ENCODE measurements around the gene ABHD14A. TPM values are rescaled to one million over a fixed set of nuclear protein-coding genes. Genes with fewer than 3 reads are reported as not detected.

Gene ABHD14A
- total and polyA plus RNA-seq, 3 donors from 2014 or later: 27.7 to 51.6 (median 38.9) TPM

GRCh38 chr3:52023860-52024764 lies 49.2 kb downstream of the ABHD14A start:
- Histone ChIP-seq H3K9me3 (no peaks in the 10 kb centered on the region), H3K27me3 (no peaks in the 10 kb centered on the region), H3K36me3 (ENCODE audit: low read depth, missing control alignments) (no peaks in the 10 kb centered on the region), H3K27ac (no peak overlapping the region), H3K4me1 (peaks cover 57% of the 10 kb centered on the region), H3K4me3 (no peak overlapping the region)
- WGBS, 2 donors: 75 to 86% methylated on average over 5 to 8 of the region's 8 CpGs
- DNase-seq: no peak
- intact Hi-C loops (cut with DNase I; ENCODE audit: low total_unique reads): no loop called here
- no peak for TF ChIP-seq POLR2A (IDR thresholded peaks at IDR 0.05)
- no peak for TF ChIP-seq CTCF (IDR thresholded peaks at IDR 0.05)

GRCh38 chr3:52024765-52025452 lies 50.0 kb downstream of the ABHD14A start:
- Histone ChIP-seq H3K4me1 (peaks cover 49% of the 10 kb centered on the region), H3K27ac (no peak overlapping the region)
- 83 to 85% methylated on average over 6 of the region's 6 CpGs for WGBS, 2 donors

GRCh38 chr3:52025453-52025852 lies 50.6 kb downstream of the ABHD14A start:
- DNase-seq: no peak
- no peak overlapping the region for H3K4me3 ChIP-seq
- H3K4me1 ChIP-seq: peaks cover 44% of the 10 kb centered on the region
- 81 to 86% methylated on average over 5 to 7 of the region's 7 CpGs for WGBS, 2 donors
- H3K27me3 ChIP-seq: no peaks in the 10 kb centered on the region
- TF ChIP-seq CTCF (IDR thresholded peaks at IDR 0.05) (no peak), POLR2A (IDR thresholded peaks at IDR 0.05) (no peak)
- intact Hi-C loops (cut with DNase I; ENCODE audit: low total_unique reads): no loop called here
- no peaks in the 10 kb centered on the region for H3K9me3 ChIP-seq
- H3K27ac ChIP-seq: no peak overlapping the region
- H3K36me3 ChIP-seq (ENCODE audit: low read depth, missing control alignments): no peaks in the 10 kb centered on the region

More at GRCh38 chr3:52024765-52025452, 50.0 kb downstream of the ABHD14A start:
- no peak for DNase-seq
- TF ChIP-seq CTCF (IDR thresholded peaks at IDR 0.05) (no peak), POLR2A (IDR thresholded peaks at IDR 0.05) (no peak)
- Histone ChIP-seq H3K9me3 (no peaks in the 10 kb centered on the region), H3K27me3 (no peaks in the 10 kb centered on the region), H3K4me3 (no peak overlapping the region), H3K36me3 (ENCODE audit: low read depth, missing control alignments) (no peaks in the 10 kb centered on the region)
- intact Hi-C loops (cut with DNase I; ENCODE audit: low total_unique reads): no loop called here

- intact Hi-C loops (cut with DNase I; ENCODE audit: low total_unique reads): no loop called here
- no peak for TF ChIP-seq POLR2A (IDR thresholded peaks at IDR 0.05)
- TF ChIP-seq CTCF (IDR thresholded peaks at IDR 0.05): no peak
- Histone ChIP-seq H3K36me3 (ENCODE audit: low read depth, missing control alignments) (no peaks in the 10 kb centered on the region), H3K4me1 (peaks cover 40% of the 10 kb centered on the region), H3K27ac (no peak overlapping the region), H3K4me3 (no peak overlapping the region), H3K27me3 (no peaks in the 10 kb centered on the region), H3K9me3 (no peaks in the 10 kb centered on the region)
- no peak for DNase-seq
- 56 to 59% methylated on average over 4 of the region's 4 CpGs for WGBS, 2 donors
Measured at GRCh38 chr3:52026041-52026440, 51.2 kb downstream of the ABHD14A start.

All from testis (tissue), 3 donors.